Measurements from ENCODE around the gene GNAS-AS1.
"Not testable (repeated sequence)": the region's sequence is repeated elsewhere in the genome, so short reads cannot be mapped to it uniquely, and the experiment has no call there.

Gene GNAS-AS1

DNA sequence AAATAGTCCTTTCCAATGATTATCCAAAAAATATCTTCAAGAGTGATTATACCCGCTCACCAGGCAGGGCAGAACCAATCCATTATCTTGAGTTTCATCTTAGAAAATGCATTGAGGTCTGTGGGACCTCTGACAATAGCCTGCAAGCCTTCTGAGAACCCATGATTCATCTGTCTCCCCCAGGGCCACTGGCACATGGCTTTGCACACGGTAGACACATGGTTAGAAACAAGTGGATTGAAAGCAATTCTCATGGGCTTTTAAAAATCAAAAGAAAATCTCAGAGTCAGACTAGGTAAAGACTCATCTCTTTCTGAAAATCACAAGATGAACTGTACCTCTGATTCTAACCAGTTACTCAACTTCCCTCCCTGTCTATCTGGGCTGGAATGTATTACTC is 15.5 kb downstream of the GNAS-AS1 start:
- no peak for DNase-seq (ENCODE audit: low read depth)

DNA sequence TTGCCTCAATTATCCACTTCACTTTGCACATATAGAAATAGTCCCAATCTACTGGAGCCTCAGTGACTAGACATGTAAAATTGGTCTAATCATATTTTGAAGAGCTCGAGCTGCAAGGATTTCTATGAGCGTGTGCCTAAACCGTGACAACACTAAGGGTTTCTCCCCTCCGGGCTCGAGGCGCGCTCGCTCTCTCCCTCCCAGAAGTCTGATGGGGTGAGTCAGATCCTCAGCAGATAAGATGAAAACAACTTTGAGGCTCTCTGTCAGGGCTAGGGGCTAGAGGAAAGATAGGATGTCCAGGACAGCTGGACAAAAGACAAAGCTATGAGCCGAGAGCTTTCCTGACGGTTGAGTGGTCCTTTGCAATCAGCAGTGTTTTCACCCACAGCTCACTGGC is 16.8 kb downstream of the GNAS-AS1 start:
- DNase-seq (ENCODE audit: low read depth): peak; percentile 79

DNA sequence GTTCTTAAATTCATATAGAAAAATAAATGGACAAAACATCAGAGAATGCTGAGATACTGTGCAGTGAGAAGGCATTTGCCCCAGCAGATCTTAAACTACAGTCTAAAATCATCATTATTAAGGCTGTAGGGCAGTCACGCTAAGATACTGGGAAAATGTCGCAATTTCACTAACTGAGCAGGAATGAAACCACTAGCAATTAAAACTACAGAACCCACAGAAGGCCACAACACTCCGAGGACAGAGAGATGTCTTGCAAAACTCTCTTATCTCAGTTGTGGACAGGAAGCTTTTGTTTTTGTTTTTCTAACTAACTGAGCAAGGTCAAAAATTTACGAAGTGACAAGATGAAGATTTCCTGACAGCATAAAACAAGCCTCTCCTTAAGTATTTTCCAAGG is 18.2 kb downstream of the GNAS-AS1 start:
- DNase-seq (ENCODE audit: low read depth): peak; percentile 85

DNA sequence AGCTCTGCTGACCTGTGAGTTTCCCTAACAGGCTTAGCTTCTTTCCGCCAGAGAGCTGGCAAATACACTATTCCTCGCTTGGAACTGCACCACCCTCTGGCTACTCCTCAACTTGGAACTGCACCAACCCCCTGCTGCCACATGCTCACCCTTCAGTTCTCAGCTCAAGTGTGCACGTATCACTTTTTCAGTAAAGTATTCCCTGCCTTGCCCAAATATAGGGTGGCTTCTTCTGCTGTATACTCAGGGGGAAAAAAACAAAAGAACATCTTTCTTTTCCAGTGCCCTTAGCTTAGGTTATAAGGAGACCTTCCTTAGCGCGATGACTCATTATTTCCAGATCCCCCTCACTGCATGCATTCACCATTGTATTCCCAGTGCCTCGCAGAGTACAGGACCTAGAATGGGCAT is 21.2 kb downstream of the GNAS-AS1 start:
- DNase-seq (ENCODE audit: low read depth): peak; percentile 14

DNA sequence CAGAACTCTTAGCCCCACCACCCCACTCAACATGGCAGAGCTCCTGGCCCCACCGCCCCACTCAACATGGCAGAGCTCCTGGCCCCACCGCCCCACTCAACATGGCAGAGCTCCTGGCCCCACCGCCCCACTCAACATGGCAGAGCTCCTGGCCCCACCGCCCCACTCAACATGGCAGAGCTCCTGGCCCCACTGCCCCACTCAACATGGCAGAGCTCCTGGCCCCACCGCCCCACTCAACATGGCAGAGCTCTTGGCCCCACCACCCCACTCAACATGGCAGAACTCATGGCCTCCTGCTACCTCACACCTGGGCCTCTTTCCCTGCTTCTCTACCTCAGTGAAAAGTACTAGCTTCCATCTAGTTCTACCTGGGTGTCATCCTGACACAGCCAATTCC is 21.9 kb downstream of the GNAS-AS1 start:
- not testable (repeated sequence) for DNase-seq (ENCODE audit: low read depth)

DNA sequence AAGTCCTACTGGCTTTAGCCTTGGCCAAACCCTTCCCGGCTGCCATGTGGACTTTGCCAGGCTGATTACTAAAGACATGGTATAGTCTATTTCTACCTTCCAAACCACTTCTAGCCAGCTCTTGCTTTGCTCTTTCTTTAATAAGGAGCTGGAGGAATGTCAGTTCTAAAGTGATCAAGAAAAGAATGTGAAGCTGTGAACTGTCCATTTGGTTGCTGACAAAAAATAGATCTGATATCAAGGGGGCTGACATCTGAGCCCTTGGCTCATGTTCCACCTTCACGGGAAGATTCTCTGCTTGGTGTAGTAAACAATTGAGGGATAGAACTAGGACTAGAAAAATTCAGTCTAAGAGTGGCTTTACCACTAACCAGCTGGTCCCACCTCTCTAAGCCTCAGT is 22.6 kb downstream of the GNAS-AS1 start:
- no peak for DNase-seq (ENCODE audit: low read depth)

DNA sequence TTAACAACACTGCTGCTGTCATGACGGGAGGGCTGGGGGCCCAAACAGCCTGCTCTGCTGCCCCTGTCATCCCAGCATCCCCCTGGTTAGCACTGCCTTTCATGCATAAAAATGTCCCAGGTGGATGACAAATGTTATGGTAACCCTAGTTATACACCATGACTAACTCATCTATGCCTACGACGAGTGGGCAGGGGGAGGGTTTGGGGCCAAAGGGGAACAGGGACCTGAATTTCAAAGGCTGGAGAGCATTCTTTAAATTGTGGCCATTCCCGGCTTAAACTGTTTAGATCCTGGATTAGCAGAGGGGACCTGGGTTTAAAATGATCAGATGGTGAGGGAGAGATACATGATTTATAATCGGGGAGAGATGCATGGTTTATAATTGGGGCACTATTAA is 24.4 kb downstream of the GNAS-AS1 start:
- no peak for DNase-seq (ENCODE audit: low read depth)

DNA sequence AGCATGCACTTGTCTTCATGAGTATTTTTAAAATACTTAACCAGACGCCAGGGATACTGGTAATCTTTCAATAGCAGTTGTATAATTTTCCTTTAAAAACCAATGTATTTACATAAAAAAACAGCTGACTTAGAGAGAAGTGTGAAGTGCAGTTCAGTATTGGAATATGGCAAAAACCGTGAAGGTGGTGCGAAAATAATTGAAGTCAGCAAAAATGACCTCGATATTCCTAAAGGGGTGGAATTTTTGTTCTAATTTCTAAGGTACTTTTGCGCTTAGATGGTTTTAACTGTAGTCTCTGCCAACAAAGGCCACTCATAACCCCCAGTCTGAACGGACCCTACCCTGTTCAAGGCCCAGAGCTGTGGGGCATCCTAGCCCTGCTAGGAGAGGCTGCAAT is 25.3 kb downstream of the GNAS-AS1 start:
- no peak for DNase-seq (ENCODE audit: low read depth)

DNA sequence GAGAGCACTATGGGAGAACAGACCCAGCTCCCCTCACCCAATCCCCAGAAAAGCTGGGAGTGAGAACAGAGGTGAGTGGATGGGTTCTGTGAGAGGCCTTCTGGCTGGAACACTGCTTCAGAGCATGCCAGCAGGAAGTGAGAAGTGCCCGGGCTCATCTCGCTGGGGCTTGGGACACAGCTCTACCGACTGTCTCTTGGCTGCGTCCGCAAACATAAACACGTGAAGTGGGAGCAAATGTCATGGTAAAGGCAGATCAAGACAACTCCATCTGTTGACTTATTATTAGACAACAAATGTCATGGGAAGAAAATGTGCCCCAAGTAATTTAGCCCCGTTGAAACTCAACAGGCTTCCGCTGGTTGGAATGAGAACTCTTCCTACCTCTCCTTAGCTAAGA is 25.9 kb downstream of the GNAS-AS1 start:
- DNase-seq (ENCODE audit: low read depth): no peak

DNA sequence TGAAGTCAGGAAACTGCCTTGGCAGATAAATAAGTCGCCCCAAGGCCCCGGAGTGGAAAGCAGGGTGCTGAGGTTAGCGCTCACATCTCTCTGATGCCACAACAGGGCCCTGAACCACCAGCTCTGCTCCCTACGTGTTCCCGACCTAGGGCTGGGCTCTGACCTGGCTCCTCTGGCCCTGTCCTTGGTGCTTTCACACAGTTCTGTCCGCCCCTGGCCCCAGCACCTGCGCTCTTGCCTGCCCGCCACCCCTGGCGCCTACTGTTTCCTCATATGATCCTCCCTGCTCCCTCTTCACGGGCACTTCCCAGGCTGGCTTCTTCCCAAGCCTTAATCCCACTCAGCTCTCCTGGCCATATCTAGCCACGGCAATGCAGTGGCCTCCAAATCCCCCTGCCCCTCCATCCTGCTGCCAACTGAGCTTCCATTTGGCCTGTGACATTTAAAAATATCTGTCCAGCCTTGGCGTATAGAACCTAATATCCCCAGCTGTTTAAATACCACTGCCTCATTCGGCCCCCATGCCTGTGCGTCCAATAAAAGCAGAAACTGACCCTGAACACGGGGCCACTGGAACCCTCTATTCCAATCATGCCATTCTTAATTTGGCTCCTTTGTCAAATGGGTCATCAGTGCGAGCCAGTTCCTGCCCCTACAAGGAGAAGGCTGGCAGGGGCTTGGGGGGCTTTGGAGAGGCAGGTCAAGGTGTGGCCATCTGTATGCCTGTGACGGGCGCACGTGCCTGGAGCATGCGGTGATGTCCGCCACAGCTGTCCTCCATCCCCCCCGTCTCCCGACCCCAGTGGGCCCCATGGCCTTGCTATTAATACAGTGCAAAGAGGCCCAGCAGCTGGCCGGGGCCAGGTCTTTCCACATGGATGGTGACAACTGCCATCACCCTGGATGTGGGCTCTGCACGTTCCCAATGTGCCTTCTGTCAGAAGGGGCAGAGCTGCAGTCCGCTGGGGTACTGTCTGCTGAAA is 27.7 kb downstream of the GNAS-AS1 start:
- no peak for DNase-seq (ENCODE audit: low read depth)

DNA sequence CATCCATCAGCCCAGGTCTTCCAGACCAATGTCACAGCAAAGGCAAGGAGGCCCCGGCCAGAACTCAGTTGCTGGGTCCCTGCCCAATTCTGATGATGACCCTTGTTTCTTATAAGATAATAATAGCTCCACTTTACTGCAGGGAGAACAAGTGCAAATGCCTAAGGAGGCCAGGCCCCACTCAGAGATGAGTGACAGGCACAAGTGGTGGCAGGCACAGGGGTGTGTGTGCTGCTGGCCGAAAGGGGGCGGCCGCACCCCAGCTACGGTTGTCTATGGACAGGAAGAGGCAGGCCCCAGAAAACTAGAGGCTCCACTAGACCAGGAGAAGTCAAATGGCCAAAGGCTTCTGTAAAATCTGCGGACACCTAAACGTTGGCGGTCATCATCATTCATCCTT is 28.6 kb downstream of the GNAS-AS1 start:
- no peak for DNase-seq (ENCODE audit: low read depth)

DNA sequence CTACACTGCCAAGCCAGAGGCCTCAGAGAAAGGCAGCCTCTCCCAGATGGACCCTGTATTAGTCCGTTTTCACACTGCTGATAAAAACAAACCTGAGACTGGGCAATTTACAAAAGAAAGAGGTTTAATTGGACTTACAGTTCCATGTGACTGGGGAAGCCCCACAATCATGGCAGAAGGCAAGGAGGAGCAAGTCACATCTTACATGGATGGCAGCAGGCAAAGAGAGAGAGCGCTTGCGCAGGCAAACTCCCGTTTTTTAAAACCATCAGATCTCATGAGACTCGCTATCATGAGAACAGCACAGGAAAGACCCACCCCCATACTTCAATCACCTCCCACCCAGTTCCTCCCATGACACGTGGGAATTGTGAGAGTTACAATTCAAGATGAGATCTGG is 30.2 kb downstream of the GNAS-AS1 start:
- not testable (repeated sequence) for DNase-seq (ENCODE audit: low read depth)

DNA sequence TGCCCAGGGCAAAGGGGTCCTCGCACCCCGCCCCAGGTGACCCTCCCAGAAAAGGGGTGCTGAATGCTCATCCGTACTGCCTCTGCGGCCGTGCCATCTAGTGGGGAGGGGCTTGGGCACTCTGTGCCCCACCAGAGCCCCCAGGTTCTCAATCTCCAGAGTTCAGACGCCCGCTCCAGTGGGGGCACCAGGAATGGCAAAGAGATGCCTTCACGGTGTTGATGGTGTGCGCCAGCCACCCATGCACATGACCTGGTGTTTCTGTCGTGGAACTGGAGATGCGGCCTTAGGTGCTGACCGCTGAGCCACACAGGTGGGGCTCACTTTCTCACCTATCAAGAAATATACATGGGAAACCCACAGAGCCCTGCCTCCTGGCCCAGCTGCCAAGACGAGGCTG is 30.8 kb downstream of the GNAS-AS1 start:
- DNase-seq (ENCODE audit: low read depth): no peak

DNA sequence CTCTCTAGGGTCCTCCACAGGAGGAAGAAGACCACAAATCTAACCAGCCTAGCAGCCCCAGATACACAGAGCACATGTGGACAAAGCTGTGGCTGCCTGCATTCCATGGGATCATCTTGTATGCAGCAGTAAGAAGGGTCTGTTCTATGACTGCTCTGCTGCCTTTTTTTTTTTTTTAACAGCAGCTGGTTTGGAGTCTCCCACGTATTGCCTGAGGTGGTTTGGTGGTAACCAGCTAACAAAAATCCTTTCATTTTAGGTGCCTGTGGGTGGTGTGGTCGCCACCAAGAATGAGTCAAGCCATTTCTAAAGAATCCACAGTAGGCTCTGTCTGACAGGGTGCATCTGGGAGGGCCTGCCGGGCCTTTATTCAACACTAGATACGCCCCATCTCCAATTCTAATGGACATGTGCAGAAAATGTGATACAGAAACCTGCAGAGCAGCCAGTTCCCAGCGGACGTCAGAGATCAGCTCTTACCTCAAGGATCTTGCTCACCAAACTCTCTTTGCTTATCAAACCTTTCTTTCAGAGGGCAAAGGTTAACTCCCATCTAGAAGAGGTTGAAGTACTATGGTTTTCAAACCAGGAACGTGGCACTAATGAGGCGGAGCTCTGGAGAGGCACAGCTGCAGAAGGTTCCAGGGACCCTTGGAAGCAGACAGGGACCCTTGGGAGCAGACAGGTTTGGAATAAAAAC is 32.0 kb downstream of the GNAS-AS1 start:
- peak; percentile 84 for DNase-seq (ENCODE audit: low read depth)

DNA sequence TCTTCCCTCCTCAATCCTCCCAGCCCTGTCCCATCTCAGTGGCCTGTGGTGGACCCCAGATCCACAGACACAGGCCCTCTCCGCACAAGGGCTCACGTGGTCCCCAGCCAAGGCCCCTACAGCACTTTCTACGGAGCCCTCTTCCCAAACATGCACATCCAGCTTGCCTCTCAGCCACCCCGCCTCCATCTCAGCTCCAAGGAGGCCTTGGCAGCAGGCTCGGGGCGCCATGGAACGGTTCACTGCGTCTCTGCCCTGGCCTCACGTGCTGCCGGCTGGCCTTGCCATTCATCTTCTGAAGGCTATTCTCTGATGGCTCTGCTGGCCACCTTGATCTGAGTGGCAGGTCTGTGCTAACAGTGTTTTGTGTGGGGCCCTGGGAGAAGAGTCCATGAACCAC is 33.0 kb downstream of the GNAS-AS1 start:
- DNase-seq (ENCODE audit: low read depth): no peak

DNA sequence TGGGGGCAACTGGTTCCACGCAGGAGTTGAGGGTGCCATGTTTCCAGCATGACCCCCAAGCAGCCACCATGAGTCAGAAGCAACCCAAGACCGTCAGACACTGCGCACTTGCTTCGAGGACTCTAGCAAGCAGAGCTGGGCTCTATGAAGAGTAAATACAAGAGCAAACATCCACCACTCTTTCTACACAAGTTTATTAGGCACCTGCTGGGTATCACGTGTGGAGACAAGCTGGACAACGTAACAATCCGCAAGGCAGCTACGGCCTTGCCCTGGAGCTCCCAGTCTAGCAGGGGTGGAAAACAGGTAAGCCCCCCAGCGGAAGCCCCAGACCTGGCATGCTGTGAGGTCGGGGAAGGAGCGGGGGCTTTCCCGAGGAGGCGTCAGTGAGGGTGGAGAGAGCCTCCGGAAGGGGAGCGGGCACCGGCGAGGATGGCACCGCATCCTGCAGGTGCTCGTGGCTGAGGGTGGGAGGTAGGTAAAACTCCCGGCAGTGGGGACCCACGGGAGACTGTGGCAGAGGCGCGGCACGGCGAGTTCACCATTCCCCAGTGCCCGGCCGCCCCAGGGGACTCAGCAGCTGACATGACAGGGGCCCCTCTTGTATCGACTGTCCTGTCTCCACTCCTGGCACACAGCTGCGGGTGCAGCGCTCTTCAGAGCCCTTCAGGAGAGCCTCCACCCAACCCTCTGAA is 33.6 kb downstream of the GNAS-AS1 start:
- DNase-seq (ENCODE audit: low read depth): no peak

DNA sequence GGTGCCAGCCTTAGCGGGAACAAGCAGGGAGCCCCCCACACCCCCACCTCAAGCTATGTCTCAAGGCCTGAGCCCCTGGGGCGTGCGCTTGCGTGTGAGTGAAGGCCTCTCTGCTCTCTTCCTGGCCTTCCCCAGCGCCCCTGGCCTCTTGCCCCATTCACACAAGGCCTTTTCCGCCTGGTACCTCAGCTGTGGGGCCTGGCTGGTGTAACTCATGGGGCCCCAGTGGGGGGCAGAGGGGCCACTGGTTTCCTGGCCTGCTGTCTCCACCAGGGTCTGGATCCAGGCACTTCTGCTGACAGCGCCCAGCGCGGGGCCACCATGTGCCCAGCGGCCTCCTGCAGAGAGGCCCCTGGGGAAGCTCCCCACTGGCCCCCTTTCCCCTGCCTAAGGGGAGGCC is 34.7 kb downstream of the GNAS-AS1 start:
- no peak for DNase-seq (ENCODE audit: low read depth)

DNA sequence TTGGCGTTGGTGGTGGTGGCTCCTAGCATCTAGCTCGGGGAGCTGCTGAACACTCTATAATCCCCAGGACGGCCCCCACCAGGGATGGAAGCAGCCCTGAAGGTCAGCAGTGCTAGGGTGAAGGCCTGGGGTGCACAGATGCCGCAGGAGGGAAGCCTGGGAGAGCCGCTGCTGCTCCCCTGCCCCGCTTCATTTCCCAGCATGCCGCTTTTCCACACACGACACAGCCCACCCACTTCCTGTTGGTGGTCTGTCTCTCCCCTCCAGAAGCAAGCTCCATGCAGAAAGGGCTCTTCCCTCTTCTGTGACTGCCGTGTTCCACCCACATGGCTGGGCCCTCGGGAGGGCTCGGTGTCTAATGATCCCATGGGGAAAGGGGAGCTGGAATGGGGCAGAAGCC is 35.3 kb downstream of the GNAS-AS1 start:
- DNase-seq (ENCODE audit: low read depth): no peak

DNA sequence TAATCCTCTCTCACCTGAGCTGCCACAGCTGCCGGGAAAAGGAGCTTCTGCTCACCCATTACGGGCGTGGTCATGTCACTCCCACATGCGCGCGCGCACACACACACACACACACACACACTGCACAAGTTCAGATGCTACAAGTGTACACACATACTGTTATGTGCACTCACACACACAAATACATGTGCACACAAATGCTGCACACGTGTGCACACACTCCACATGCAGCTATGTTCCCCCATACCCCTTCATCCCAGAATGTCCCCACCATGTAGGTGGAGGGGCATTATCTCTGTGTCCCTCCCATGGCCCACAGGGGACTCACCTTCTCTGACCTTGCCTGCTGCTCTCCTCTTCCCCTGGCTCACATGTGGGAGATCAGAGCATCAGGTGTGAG is 37.3 kb downstream of the GNAS-AS1 start:
- DNase-seq (ENCODE audit: low read depth): no peak

DNA sequence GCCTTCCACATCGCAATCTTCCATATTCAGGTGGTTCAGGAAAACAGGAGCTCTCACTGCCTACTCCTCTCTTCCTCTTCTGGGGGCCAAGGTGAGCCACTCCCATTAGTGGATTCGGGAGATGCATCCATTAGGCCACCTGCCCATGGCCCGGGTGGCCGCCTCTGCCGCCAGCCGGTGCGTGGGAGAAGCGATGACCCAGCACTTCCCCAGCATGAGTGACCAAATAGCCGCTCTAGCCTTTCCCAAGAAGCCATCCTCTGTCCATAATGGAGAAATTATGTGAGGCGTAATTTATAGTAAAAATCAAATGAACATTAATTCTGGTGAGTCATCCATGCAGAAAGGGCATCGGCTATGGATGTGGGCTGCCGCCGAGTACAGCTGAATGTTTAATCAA is 39.4 kb downstream of the GNAS-AS1 start:
- DNase-seq (ENCODE audit: low read depth): no peak

DNA sequence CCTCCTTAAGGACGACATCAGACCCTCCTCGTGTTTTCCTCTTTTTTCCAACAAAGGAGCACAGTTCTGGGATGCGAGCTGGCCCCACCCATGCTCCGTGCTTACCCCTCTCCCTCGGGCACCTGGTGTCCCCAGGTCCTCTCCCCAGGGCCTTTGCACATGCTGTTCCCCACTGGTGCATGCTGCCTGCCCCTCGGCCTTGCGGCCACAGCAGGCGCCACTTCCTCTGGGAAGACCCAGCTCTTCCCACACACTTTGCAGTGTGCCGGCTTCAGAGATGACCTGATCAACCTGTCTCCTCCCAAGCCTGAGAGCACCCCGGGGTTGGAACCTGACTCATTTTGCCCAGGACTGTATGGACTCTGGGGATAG is 39.8 kb downstream of the GNAS-AS1 start:
- DNase-seq (ENCODE audit: low read depth): no peak

DNA sequence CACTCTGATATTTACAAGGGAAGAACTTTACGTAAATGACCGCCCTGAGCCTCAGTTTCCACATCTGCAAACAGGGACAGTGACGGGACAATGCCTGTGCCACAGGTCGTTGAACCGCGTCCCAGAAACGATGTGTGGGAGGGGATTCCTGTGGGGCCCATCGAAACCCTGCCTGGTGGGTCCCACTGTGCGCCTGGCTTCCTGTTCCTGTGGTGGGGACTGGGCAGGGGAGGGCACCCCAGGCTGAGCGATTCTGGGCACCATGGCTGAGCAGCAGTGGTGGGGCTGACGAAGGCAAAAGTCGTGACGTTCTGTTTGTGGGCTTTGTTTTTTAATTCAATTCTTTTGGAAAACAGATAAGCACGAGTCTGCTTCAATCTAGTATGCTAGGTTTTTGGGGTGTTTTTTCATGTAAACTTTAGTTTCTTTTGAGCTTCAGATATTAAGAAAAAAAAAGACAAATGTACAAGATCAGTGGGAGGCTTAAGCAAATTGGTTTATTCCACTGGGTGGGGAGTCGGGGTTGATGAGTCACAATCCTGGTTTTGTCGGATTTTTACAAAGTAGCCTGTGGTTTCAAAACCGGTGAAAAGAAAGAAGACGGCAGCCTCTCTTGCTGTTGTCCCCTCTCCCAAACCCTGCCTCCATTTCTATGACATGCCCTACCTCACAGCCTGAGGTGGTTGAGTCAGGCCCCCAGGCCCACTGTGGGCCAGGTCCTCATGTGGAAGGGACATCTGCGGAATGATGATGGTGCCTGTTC is 40.4 kb downstream of the GNAS-AS1 start:
- DNase-seq (ENCODE audit: low read depth): peak; percentile 20

Measured in amniotic epithelial cell (primary cell).